Esophagus muscularis mucosa (tissue), 4 donors: ENCODE results near the gene CCRL2.

Experiments
- CTCF ChIP-seq, 3 experiments: fragments of 200-600 bp in 2 of 3; fragments of 450-650 bp in 1 of 3; sonication (generic) in 2 of 3; IDR thresholded peaks; one replicate each; pipeline ENCODE4 v1.5.1; 2017 to 2019; ENCODE audit warnings: antibody characterized with exemption in 3 of 3, mild to moderate bottlenecking in 2 of 3, moderate library complexity in 1 of 3
- EP300 ChIP-seq: sonication (generic); formaldehyde crosslinking; IDR thresholded peaks from one replicate; pipeline ENCODE4 v1.6.1; 2017; ENCODE audit warnings: antibody characterized with exemption
- POLR2A ChIP-seq: fragments of 450-650 bp; IDR thresholded peaks from one replicate; pipeline ENCODE4 v1.6.1; 2017; ENCODE audit warnings: antibody characterized with exemption, moderate library complexity, mild to moderate bottlenecking, low read depth

- TF ChIP-seq CTCF (IDR thresholded peaks at IDR 0.05) (no peak), EP300 (no peak), POLR2A (no peak)
These were observed 47.1 kb upstream of the CCRL2 start for GRCh38 chr3:46359733-46360493.
